Osteocyte (in vitro differentiated cells): ENCODE data around the gene NEU3. TPM values are rescaled to one million over a fixed set of nuclear protein-coding genes. Genes with fewer than 3 reads are reported as not detected.
A peak's percentile ranks its signal among the peaks of the same experiment; 100 is the strongest.

ENCODE experiments used
- DNase-seq: peaks from one replicate; pipeline ENCODE4 v3.0.0; 2021; ENCODE audit warnings: mixed read lengths; ENCODE audit not compliant: unreplicated experiment; ENCODE audit errors: extremely low spot score
- H3K27ac Mint-ChIP-seq: one replicate; pipeline ENCODE4 v1.8.0; 2021; ENCODE audit warnings: mild to moderate bottlenecking, mixed read lengths; ENCODE audit not compliant: unreplicated experiment
- H3K27me3 Mint-ChIP-seq: one replicate; pipeline ENCODE4 v1.8.0; 2021; ENCODE audit warnings: mixed read lengths; ENCODE audit not compliant: unreplicated experiment
- H3K36me3 Mint-ChIP-seq: one replicate; pipeline ENCODE4 v1.8.0; 2021; ENCODE audit warnings: mixed read lengths; ENCODE audit not compliant: unreplicated experiment
- H3K4me1 Mint-ChIP-seq: one replicate; pipeline ENCODE4 v1.8.0; 2021; ENCODE audit warnings: mixed read lengths; ENCODE audit not compliant: unreplicated experiment
- H3K4me3 Mint-ChIP-seq: one replicate; pipeline ENCODE4 v1.8.0; 2021; ENCODE audit warnings: mild to moderate bottlenecking, moderate library complexity, mixed read lengths; ENCODE audit not compliant: unreplicated experiment
- H3K9me3 Mint-ChIP-seq: one replicate; pipeline ENCODE4 v1.8.0; 2021; ENCODE audit warnings: mixed read lengths; ENCODE audit not compliant: unreplicated experiment
- CTCF ChIP-seq: fragments of 200-600 bp; sonication (generic); IDR thresholded peaks from 2 replicates; pipeline ENCODE4 v1.5.0; 2021; ENCODE audit warnings: antibody characterized with exemption, mild to moderate bottlenecking, moderate library complexity
- long read RNA-seq: library from polyadenylated mRNA; unstranded; transcript quantifications from one replicate; pipeline ENCODE4 v2.0.0, GENCODE V29; 2021
- total RNA-seq: library from RNA; stranded (reverse); gene quantifications from 2 replicates; pipeline ENCODE4 v1.2.1, GENCODE V29; 2021

Gene NEU3
- 9.4 and 10.1 TPM in 2 replicates for total RNA-seq
- long read RNA-seq, partial matches to known transcripts = 1 of 10 reads
- long read RNA-seq, other reads (novel, unspliced or antisense) = 8 of 10 reads

GRCh38 chr11:74988541-74989259 is at the start of gene NEU3:
Gene NEU3 (plus strand): TSS chr11:74988933. CDS start chr11:74989061, 128 bp downstream.
- Mint-ChIP-seq H3K27me3 (no peaks in the 10 kb centered on the region), H3K9me3 (no peaks in the 10 kb centered on the region), H3K4me3 (peak within 1 kb of the TSS; percentile 95), H3K36me3 (no peaks in the 10 kb centered on the region), H3K27ac (peak within 1 kb of the TSS; percentile 92), H3K4me1 (peaks cover 12% of the 10 kb centered on the region)
- peak; percentile 89 for DNase-seq
- TF ChIP-seq CTCF = no peak

- Mint-ChIP-seq H3K36me3 (peaks cover 15% of the 10 kb centered on the region), H3K4me1 (peaks cover 13% of the 10 kb centered on the region), H3K27me3 (no peaks in the 10 kb centered on the region), H3K9me3 (no peaks in the 10 kb centered on the region), H3K27ac (no peak overlapping the region), H3K4me3 (no peak overlapping the region)
- TF ChIP-seq CTCF = no peak
- DNase-seq = no peak
Measured at GRCh38 chr11:74941492-74941891, 47.2 kb upstream of the NEU3 start.

- H3K4me3 Mint-ChIP-seq = no peak overlapping the region
- no peak for DNase-seq
- H3K36me3 Mint-ChIP-seq = peaks cover 12% of the 10 kb centered on the region
- H3K4me1 Mint-ChIP-seq = peaks cover 13% of the 10 kb centered on the region
- no peaks in the 10 kb centered on the region for H3K27me3 Mint-ChIP-seq
- TF ChIP-seq CTCF = no peak
- H3K27ac Mint-ChIP-seq = no peak overlapping the region
- no peaks in the 10 kb centered on the region for H3K9me3 Mint-ChIP-seq
Measured at GRCh38 chr11:74942073-74942759, 46.5 kb upstream of the NEU3 start.

GRCh38 chr11:74948546-74948897 is 40.2 kb upstream of the NEU3 start:
- DNase-seq = no peak
- peaks cover 29% of the 10 kb centered on the region for H3K4me1 Mint-ChIP-seq

More at GRCh38 chr11:74948546-74948897, 40.2 kb upstream of the NEU3 start:
- Mint-ChIP-seq H3K27me3 (no peaks in the 10 kb centered on the region), H3K36me3 (peaks cover 4% of the 10 kb centered on the region), H3K9me3 (no peaks in the 10 kb centered on the region), H3K4me3 (peak overlapping the region; percentile 97), H3K27ac (peak overlapping the region; percentile 96)
- no peak for TF ChIP-seq CTCF
